NCI-H774 (cell line): ENCODE measurements around the gene BAHD1.
"Not testable (repeated sequence)": the region's sequence is repeated elsewhere in the genome, so short reads cannot be mapped to it uniquely, and the experiment has no call there.

ENCODE experiments used
- DNase-seq: peaks from one replicate; lab custom pipeline; 2025; lab: John Stamatoyannopoulos, UW

The BAHD1 gene

GRCh38 chr15:40445421-40445922 lies 4.7 kb downstream of the BAHD1 start:
- DNase-seq: no peak

- no peak for DNase-seq
Observed at GRCh38 chr15:40446144-40446543, 5.4 kb downstream of the BAHD1 start.

GRCh38 chr15:40448354-40448753 lies 7.6 kb downstream of the BAHD1 start:
- DNase-seq: no peak

- DNase-seq: no peak
Observed at GRCh38 chr15:40449275-40449674, 8.5 kb downstream of the BAHD1 start.

- DNase-seq: no peak
Observed at GRCh38 chr15:40450047-40450446, 9.3 kb downstream of the BAHD1 start.

GRCh38 chr15:40451527-40452158 lies 10.9 kb downstream of the BAHD1 start:
- no peak for DNase-seq

GRCh38 chr15:40452296-40453090 lies 11.7 kb downstream of the BAHD1 start:
- DNase-seq: no peak

- not testable (repeated sequence) for DNase-seq
Observed at GRCh38 chr15:40453941-40454340, 13.2 kb downstream of the BAHD1 start.

- no peak for DNase-seq
Observed at GRCh38 chr15:40454904-40455391, 14.2 kb downstream of the BAHD1 start.

- no peak for DNase-seq
Observed at GRCh38 chr15:40456299-40456712, 15.6 kb downstream of the BAHD1 start.

- no peak for DNase-seq
Observed at GRCh38 chr15:40456738-40457137, 16.0 kb downstream of the BAHD1 start.

- DNase-seq: no peak
Observed at GRCh38 chr15:40458495-40459371, 18.0 kb downstream of the BAHD1 start.

- DNase-seq: no peak
Observed at GRCh38 chr15:40459391-40460015, 18.8 kb downstream of the BAHD1 start.

GRCh38 chr15:40460404-40460803 lies 19.7 kb downstream of the BAHD1 start:
- no peak for DNase-seq

- DNase-seq: no peak
Observed at GRCh38 chr15:40461958-40462357, 21.2 kb downstream of the BAHD1 start.

- no peak for DNase-seq
Observed at GRCh38 chr15:40463279-40463678, 22.5 kb downstream of the BAHD1 start.

GRCh38 chr15:40463886-40464545 lies 23.3 kb downstream of the BAHD1 start:
- no peak for DNase-seq

GRCh38 chr15:40464595-40465185 lies 23.9 kb downstream of the BAHD1 start:
- DNase-seq: no peak

GRCh38 chr15:40465939-40466338 lies 25.2 kb downstream of the BAHD1 start:
- no peak for DNase-seq

- DNase-seq: no peak
Observed at GRCh38 chr15:40466426-40467260, 25.9 kb downstream of the BAHD1 start.
